Measurements from ENCODE around the gene GUK1.
A peak's percentile ranks its signal among the peaks of the same experiment; 100 is the strongest.

GUK1 gene

DNA sequence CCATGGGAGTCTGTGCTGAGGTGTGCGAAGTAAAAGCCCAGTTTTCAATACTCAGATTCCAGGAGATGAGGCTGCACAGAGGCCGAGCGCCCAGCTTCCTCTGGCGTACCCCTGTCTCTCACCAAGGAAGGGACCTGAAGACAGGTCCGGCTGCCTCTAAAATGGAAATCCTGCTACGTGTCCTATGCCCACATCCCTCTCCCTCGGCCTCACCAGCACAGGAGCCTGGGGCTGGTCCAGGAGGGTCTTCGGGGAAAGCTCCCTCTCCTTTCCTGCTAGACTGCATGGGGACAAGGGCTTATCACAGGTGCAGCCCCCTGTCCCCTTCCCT, 31.4 kb upstream of the GUK1 start:
- Histone ChIP-seq H3K4me3 (ENCODE audit: low read length in 2 of 2) (peak overlapping the region; percentile 86 to 98), H3K18ac (ENCODE audit: low read length) (peak overlapping the region; percentile 40), H3K79me1 (ENCODE audit: low read depth, low read length) (peaks cover 16% of the 10 kb centered on the region), H3K9ac (ENCODE audit: low read depth, low read length, poor library complexity) (peak overlapping the region; percentile 94), H3K9me3 (replicated peaks in 1 of 2; ENCODE audit: control insufficient read depth in 2 of 2, insufficient read depth in 1 of 2, low read depth in 1 of 2, low read length in 2 of 2) (no peaks in the 10 kb centered on the region), H3K14ac (ENCODE audit: low read length) (peak overlapping the region; percentile 5), H3K23ac (ENCODE audit: low read depth, low read length, poor library complexity) (peak overlapping the region; percentile 92), H3K4me1 (ENCODE audit: control insufficient read depth in 2 of 2, insufficient read depth in 1 of 2, low read depth in 1 of 2, low read length in 2 of 2) (peaks cover 8 to 13% of the 10 kb centered on the region in 2 donors), H3K36me3 (replicated peaks in 1 of 2; ENCODE audit: control insufficient read depth in 2 of 2, insufficient read depth in 2 of 2, low read length in 2 of 2) (peaks cover 18 to 35% of the 10 kb centered on the region in 2 donors), H3K27me3 (ENCODE audit: control insufficient read depth in 3 of 3, insufficient read depth in 3 of 3, low read depth in 1 of 3, low read length in 3 of 3) (peaks cover 0 to 2% (median 0%) of the 10 kb centered on the region in 3 experiments), H4K8ac (ENCODE audit: low read depth, low read length) (peak overlapping the region; percentile 43), H2BK12ac (ENCODE audit: low read length) (no peak overlapping the region), H2BK15ac (ENCODE audit: low read length) (no peak overlapping the region), H4K91ac (ENCODE audit: low read depth, low read length, poor library complexity) (no peak overlapping the region), H3K27ac (replicated peaks; ENCODE audit: low read length) (no peak overlapping the region), H2BK5ac (ENCODE audit: low read length) (peak overlapping the region; percentile 15), H3K4me2 (ENCODE audit: insufficient read depth, low read length, poor library complexity, severe bottlenecking) (peak overlapping the region; percentile 92), H2BK120ac (ENCODE audit: low read depth, low read length) (no peak overlapping the region), H3K4ac (ENCODE audit: low read length) (peak overlapping the region; percentile 4), H2AK5ac (ENCODE audit: low read depth, low read length) (peak overlapping the region; percentile 98), H2AFZ (ENCODE audit: low read length) (peak overlapping the region; percentile 100)
- DNase-seq (ENCODE audit: low spot score): no peak
- WGBS, 2 donors (ENCODE audit: extremely low coverage in 2 of 2, insufficient read length in 2 of 2, insufficient replicate concordance in 1 of 2): no CpG with 5 or more reads among the region's 8 CpGs

DNA sequence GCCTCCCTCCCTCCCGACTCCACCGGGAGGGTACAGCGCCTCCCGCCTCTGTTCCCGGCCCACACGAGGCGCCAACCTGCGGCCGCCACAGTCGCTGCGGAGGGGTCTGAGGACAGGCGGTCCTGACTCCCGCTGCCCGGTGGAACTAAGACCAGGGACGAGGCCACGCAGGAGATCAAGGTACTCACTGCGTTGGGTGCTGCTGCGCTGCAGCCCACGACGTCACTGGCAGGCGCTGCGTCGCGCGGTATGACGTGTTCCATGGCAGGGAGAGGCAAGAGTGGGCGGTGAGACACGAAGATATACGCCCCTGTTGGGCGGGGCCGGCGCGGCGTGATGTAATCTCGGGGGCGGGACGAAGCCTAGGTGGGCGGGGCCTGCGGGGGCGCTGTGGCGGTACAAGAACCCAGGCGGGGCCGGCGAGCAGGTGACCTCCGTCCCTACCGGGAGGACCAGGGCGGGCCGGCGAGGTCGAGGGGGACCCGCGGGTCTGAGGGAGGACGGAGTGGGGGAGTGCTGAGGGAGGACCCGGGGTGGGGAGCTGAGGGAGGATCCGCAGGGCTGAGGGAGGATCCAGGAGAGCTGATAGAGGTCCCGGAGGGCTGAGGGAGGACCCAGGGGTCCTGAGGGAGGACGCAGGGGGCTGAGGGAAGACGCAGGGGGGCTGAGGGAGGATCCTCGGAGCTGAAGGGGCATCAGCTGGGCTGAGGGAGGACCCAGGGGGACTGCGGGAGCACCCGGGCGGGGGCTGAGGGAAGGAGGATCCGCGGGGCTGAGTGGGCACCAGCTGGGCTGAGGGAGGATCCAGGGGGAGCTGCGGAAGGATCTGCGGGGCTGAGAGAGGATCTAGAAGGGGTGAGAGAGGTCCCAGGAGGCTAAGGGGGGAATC, 30.8 kb upstream of the GUK1 start, which contains the start of gene MRPL55:
MRPL55 (minus strand) TSS at position 227 of the 889 bp plus-strand sequence. CDS start 1,039 bp downstream, outside the sequence.
- no CpG with 5 or more reads among the region's 66 CpGs for WGBS, 2 donors (ENCODE audit: extremely low coverage in 2 of 2, insufficient read length in 2 of 2, insufficient replicate concordance in 1 of 2)
- peak within 1 kb of the TSS; percentile 92 for H3K4me2 ChIP-seq (ENCODE audit: insufficient read depth, low read length, poor library complexity, severe bottlenecking)
- no peak within 1 kb of the TSS for H2BK120ac ChIP-seq (ENCODE audit: low read depth, low read length)
- H3K4me1 ChIP-seq (ENCODE audit: control insufficient read depth in 2 of 2, insufficient read depth in 1 of 2, low read depth in 1 of 2, low read length in 2 of 2): peaks cover 8% of the 10 kb centered on the region in 2 donors
- peak within 1 kb of the TSS; percentile 100 for H2AFZ ChIP-seq (ENCODE audit: low read length)
- peak within 1 kb of the TSS; percentile 76 for H3K4ac ChIP-seq (ENCODE audit: low read length)
- H3K18ac ChIP-seq (ENCODE audit: low read length): peak within 1 kb of the TSS; percentile 97
- H2BK15ac ChIP-seq (ENCODE audit: low read length): no peak within 1 kb of the TSS
- peak; percentile 96 for DNase-seq (ENCODE audit: low spot score)
- peak within 1 kb of the TSS; percentile 90 for H3K14ac ChIP-seq (ENCODE audit: low read length)
- peak within 1 kb of the TSS; percentile 92 for H3K23ac ChIP-seq (ENCODE audit: low read depth, low read length, poor library complexity)
- H2AK5ac ChIP-seq (ENCODE audit: low read depth, low read length): peak within 1 kb of the TSS; percentile 98
- H3K27me3 ChIP-seq (ENCODE audit: control insufficient read depth in 3 of 3, insufficient read depth in 3 of 3, low read depth in 1 of 3, low read length in 3 of 3): peaks cover 0 to 2% (median 0%) of the 10 kb centered on the region in 3 experiments
- H4K91ac ChIP-seq (ENCODE audit: low read depth, low read length, poor library complexity): peak within 1 kb of the TSS; percentile 43
- H3K79me1 ChIP-seq (ENCODE audit: low read depth, low read length): peaks cover 16% of the 10 kb centered on the region
- H4K8ac ChIP-seq (ENCODE audit: low read depth, low read length): peak within 1 kb of the TSS; percentile 72
- H3K27ac ChIP-seq (replicated peaks; ENCODE audit: low read length): no peak within 1 kb of the TSS
- peak within 1 kb of the TSS; percentile 15 for H2BK5ac ChIP-seq (ENCODE audit: low read length)
- no peak within 1 kb of the TSS for H2BK12ac ChIP-seq (ENCODE audit: low read length)
- H3K4me3 ChIP-seq (ENCODE audit: low read length in 2 of 2): peak within 1 kb of the TSS; percentile 86 to 98
- H3K9ac ChIP-seq (ENCODE audit: low read depth, low read length, poor library complexity): peak within 1 kb of the TSS; percentile 94
- H3K9me3 ChIP-seq (replicated peaks in 1 of 2; ENCODE audit: control insufficient read depth in 2 of 2, insufficient read depth in 1 of 2, low read depth in 1 of 2, low read length in 2 of 2): no peaks in the 10 kb centered on the region
- H3K36me3 ChIP-seq (replicated peaks in 1 of 2; ENCODE audit: control insufficient read depth in 2 of 2, insufficient read depth in 2 of 2, low read length in 2 of 2): peaks cover 18 to 35% of the 10 kb centered on the region in 2 donors

DNA sequence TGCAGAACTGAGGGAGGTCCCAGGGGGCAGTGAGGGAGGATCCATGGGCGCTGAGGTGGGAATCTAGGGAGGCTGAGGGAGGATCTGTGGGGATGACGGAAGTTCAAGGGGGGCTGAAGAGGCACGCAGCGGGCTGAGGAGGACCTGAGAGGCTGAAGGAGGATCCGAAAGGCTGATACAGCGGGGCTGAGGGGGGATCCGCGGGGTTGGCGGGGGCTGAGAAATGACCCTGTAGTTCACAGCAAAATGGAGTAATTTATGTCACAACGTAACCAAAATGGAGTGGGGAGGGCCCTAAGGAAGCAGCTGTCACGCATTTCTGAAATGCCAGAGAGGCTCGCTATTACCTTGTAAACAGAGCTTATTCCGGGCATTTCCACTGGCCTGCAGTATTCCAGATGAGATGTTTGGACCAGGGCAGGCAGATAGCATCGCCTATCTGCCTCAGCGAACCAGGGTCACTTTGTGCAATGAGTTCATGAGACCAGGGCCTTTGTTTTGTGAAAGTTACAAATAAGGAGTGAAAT, 30.1 kb upstream of the GUK1 start:
- Histone ChIP-seq H2BK5ac (ENCODE audit: low read length) (no peak overlapping the region), H3K14ac (ENCODE audit: low read length) (no peak overlapping the region), H4K8ac (ENCODE audit: low read depth, low read length) (no peak overlapping the region), H3K79me1 (ENCODE audit: low read depth, low read length) (peaks cover 16% of the 10 kb centered on the region), H3K36me3 (replicated peaks in 1 of 2; ENCODE audit: control insufficient read depth in 2 of 2, insufficient read depth in 2 of 2, low read length in 2 of 2) (peaks cover 17 to 30% of the 10 kb centered on the region in 2 donors), H3K4me3 (ENCODE audit: low read length in 2 of 2) (peak overlapping the region; percentile 86 to 92), H3K4me2 (ENCODE audit: insufficient read depth, low read length, poor library complexity, severe bottlenecking) (peak overlapping the region; percentile 91), H3K9me3 (replicated peaks in 1 of 2; ENCODE audit: control insufficient read depth in 2 of 2, insufficient read depth in 1 of 2, low read depth in 1 of 2, low read length in 2 of 2) (no peaks in the 10 kb centered on the region), H2AK5ac (ENCODE audit: low read depth, low read length) (peak overlapping the region; percentile 88), H2BK120ac (ENCODE audit: low read depth, low read length) (no peak overlapping the region), H2BK15ac (ENCODE audit: low read length) (no peak overlapping the region), H3K4me1 (ENCODE audit: control insufficient read depth in 2 of 2, insufficient read depth in 1 of 2, low read depth in 1 of 2, low read length in 2 of 2) (peaks cover 8% of the 10 kb centered on the region in 2 donors), H2AFZ (ENCODE audit: low read length) (peak overlapping the region; percentile 100), H4K91ac (ENCODE audit: low read depth, low read length, poor library complexity) (no peak overlapping the region), H2BK12ac (ENCODE audit: low read length) (no peak overlapping the region), H3K4ac (ENCODE audit: low read length) (peak overlapping the region; percentile 76), H3K9ac (ENCODE audit: low read depth, low read length, poor library complexity) (peak overlapping the region; percentile 86), H3K27ac (replicated peaks; ENCODE audit: low read length) (no peak overlapping the region), H3K23ac (ENCODE audit: low read depth, low read length, poor library complexity) (peak overlapping the region; percentile 92), H3K27me3 (ENCODE audit: control insufficient read depth in 3 of 3, insufficient read depth in 3 of 3, low read depth in 1 of 3, low read length in 3 of 3) (peaks cover 0 to 2% (median 0%) of the 10 kb centered on the region in 3 experiments), H3K18ac (ENCODE audit: low read length) (peak overlapping the region; percentile 97)
- DNase-seq (ENCODE audit: low spot score): no peak
- WGBS, 2 donors (ENCODE audit: extremely low coverage in 2 of 2, insufficient read length in 2 of 2, insufficient replicate concordance in 1 of 2): no CpG with 5 or more reads among the region's 15 CpGs

DNA sequence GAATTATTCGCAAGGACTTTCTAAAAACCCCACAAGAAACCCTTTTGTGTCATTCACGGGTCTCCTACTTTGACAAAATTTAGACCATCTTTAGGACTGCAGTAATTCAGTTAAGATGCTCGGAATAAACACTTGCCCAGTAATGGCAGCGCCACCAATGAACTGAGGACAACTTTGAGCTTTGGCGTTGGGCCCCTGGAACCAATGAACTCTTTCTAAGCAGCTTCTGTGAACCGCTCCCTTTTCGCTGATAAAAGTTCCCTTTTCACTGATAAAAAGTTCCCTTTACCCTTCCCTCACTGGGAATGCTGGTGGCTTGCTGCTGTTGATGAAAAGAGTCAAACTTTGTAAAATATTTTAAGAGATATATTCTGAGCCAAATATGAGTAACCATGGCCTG, 29.5 kb upstream of the GUK1 start:
- H3K36me3 ChIP-seq (replicated peaks in 1 of 2; ENCODE audit: control insufficient read depth in 2 of 2, insufficient read depth in 2 of 2, low read length in 2 of 2): peaks cover 15 to 24% of the 10 kb centered on the region in 2 donors

More for the DNA sequence above, 29.5 kb upstream of the GUK1 start:
- Histone ChIP-seq H3K4me1 (ENCODE audit: control insufficient read depth in 2 of 2, insufficient read depth in 1 of 2, low read depth in 1 of 2, low read length in 2 of 2) (peaks cover 8% of the 10 kb centered on the region in 2 donors), H3K18ac (ENCODE audit: low read length) (no peak overlapping the region), H3K27me3 (ENCODE audit: control insufficient read depth in 3 of 3, insufficient read depth in 3 of 3, low read depth in 1 of 3, low read length in 3 of 3) (peaks cover 0 to 2% (median 0%) of the 10 kb centered on the region in 3 experiments), H4K91ac (ENCODE audit: low read depth, low read length, poor library complexity) (no peak overlapping the region), H3K4me2 (ENCODE audit: insufficient read depth, low read length, poor library complexity, severe bottlenecking) (no peak overlapping the region), H3K23ac (ENCODE audit: low read depth, low read length, poor library complexity) (no peak overlapping the region), H2AK5ac (ENCODE audit: low read depth, low read length) (no peak overlapping the region), H3K9me3 (replicated peaks in 1 of 2; ENCODE audit: control insufficient read depth in 2 of 2, insufficient read depth in 1 of 2, low read depth in 1 of 2, low read length in 2 of 2) (no peaks in the 10 kb centered on the region), H2BK12ac (ENCODE audit: low read length) (no peak overlapping the region), H3K14ac (ENCODE audit: low read length) (no peak overlapping the region), H2BK120ac (ENCODE audit: low read depth, low read length) (no peak overlapping the region), H3K79me1 (ENCODE audit: low read depth, low read length) (peaks cover 16% of the 10 kb centered on the region), H3K27ac (replicated peaks; ENCODE audit: low read length) (no peak overlapping the region), H2BK15ac (ENCODE audit: low read length) (no peak overlapping the region), H3K4ac (ENCODE audit: low read length) (no peak overlapping the region), H3K9ac (ENCODE audit: low read depth, low read length, poor library complexity) (no peak overlapping the region), H4K8ac (ENCODE audit: low read depth, low read length) (no peak overlapping the region), H3K4me3 (ENCODE audit: low read length in 2 of 2) (no peak overlapping the region), H2AFZ (ENCODE audit: low read length) (no peak overlapping the region), H2BK5ac (ENCODE audit: low read length) (no peak overlapping the region)
- no CpG with 5 or more reads among the region's 7 CpGs for WGBS, 2 donors (ENCODE audit: extremely low coverage in 2 of 2, insufficient read length in 2 of 2, insufficient replicate concordance in 1 of 2)
- DNase-seq (ENCODE audit: low spot score): no peak
